Measurements from ENCODE around the gene OPA1.

OPA1 gene

DNA sequence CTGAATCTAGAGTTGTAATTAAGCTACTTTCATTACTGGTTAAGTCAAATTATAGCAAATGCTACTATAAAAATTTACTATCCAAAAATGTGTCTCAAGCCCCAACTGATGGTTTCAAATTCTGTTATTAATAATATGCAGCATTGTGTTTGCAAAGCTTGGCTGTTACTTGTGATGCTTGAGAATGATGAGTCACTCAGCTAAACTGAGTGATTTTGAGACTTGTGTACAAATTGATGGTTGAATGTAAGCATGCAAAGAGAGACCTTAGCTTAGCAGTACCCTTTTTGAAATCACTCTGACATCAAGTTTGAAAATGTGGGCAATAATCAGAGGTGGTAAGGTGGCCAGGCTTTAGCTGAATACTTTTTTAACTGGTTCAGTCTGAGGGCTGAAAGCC is 27.6 kb downstream of the OPA1 start:
- no peaks in the 10 kb centered on the region for H3K9me3 ChIP-seq (ENCODE audit: insufficient read depth, low read depth, low read length)
- H3K36me3 ChIP-seq (ENCODE audit: insufficient read depth, low read length) = peaks cover 66% of the 10 kb centered on the region
- peaks cover 6% of the 10 kb centered on the region for H3K79me2 ChIP-seq (ENCODE audit: insufficient read depth, low read length)
- H2AFZ ChIP-seq (ENCODE audit: low read length) = no peak overlapping the region
- TF ChIP-seq EZH2phosphoT487 (IDR thresholded peaks at IDR 0.05; ENCODE audit: borderline replicate concordance) = no peak
- TF ChIP-seq, protein P1, sequence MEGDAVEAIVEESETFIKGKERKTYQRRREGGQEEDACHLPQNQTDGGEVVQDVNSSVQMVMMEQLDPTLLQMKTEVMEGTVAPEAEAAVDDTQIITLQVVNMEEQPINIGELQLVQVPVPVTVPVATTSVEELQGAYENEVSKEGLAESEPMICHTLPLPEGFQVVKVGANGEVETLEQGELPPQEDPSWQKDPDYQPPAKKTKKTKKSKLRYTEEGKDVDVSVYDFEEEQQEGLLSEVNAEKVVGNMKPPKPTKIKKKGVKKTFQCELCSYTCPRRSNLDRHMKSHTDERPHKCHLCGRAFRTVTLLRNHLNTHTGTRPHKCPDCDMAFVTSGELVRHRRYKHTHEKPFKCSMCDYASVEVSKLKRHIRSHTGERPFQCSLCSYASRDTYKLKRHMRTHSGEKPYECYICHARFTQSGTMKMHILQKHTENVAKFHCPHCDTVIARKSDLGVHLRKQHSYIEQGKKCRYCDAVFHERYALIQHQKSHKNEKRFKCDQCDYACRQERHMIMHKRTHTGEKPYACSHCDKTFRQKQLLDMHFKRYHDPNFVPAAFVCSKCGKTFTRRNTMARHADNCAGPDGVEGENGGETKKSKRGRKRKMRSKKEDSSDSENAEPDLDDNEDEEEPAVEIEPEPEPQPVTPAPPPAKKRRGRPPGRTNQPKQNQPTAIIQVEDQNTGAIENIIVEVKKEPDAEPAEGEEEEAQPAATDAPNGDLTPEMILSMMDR (conservative IDR thresholded peaks at IDR 0.05; ENCODE audit: low read length) = no peak
- H3F3A ChIP-seq (ENCODE audit: low read depth) = no peaks in the 10 kb centered on the region
- H3K4me2 ChIP-seq (ENCODE audit: low read depth, low read length, poor library complexity, severe bottlenecking) = no peak overlapping the region
- no peak overlapping the region for H3K4me3 ChIP-seq (ENCODE audit: low read length, poor library complexity, severe bottlenecking)
- no peaks in the 10 kb centered on the region for H3K4me1 ChIP-seq (ENCODE audit: insufficient read depth, low read length, poor library complexity, severe bottlenecking)
- H3K27me3 ChIP-seq (ENCODE audit: insufficient read depth, low read length, poor library complexity, severe bottlenecking) = no peaks in the 10 kb centered on the region
- no peaks in the 10 kb centered on the region for H3K9me2 ChIP-seq (replicated peaks; ENCODE audit: low read depth, low read length)
- H4K20me1 ChIP-seq (ENCODE audit: insufficient read depth, low read length, poor library complexity, severe bottlenecking) = peaks cover 16% of the 10 kb centered on the region
- no peak overlapping the region for H3K9ac ChIP-seq (ENCODE audit: low read depth, low read length, poor library complexity, severe bottlenecking)

GRCh38 chr3:193621127-193621526 is 28.1 kb downstream of the OPA1 start:
- TF ChIP-seq EZH2phosphoT487 (IDR thresholded peaks at IDR 0.05; ENCODE audit: borderline replicate concordance) = no peak
- no peaks in the 10 kb centered on the region for H3F3A ChIP-seq (ENCODE audit: low read depth)
- H3K9me3 ChIP-seq (ENCODE audit: insufficient read depth, low read depth, low read length) = no peaks in the 10 kb centered on the region
- no peak overlapping the region for H3K4me3 ChIP-seq (ENCODE audit: low read length, poor library complexity, severe bottlenecking)
- H3K4me1 ChIP-seq (ENCODE audit: insufficient read depth, low read length, poor library complexity, severe bottlenecking) = no peaks in the 10 kb centered on the region
- no peaks in the 10 kb centered on the region for H3K27me3 ChIP-seq (ENCODE audit: insufficient read depth, low read length, poor library complexity, severe bottlenecking)
- no peak overlapping the region for H3K9ac ChIP-seq (ENCODE audit: low read depth, low read length, poor library complexity, severe bottlenecking)
- H4K20me1 ChIP-seq (ENCODE audit: insufficient read depth, low read length, poor library complexity, severe bottlenecking) = peaks cover 16% of the 10 kb centered on the region
- no peak overlapping the region for H2AFZ ChIP-seq (ENCODE audit: low read length)
- H3K36me3 ChIP-seq (ENCODE audit: insufficient read depth, low read length) = peaks cover 67% of the 10 kb centered on the region
- peaks cover 3% of the 10 kb centered on the region for H3K79me2 ChIP-seq (ENCODE audit: insufficient read depth, low read length)
- no peak overlapping the region for H3K4me2 ChIP-seq (ENCODE audit: low read depth, low read length, poor library complexity, severe bottlenecking)
- no peaks in the 10 kb centered on the region for H3K9me2 ChIP-seq (replicated peaks; ENCODE audit: low read depth, low read length)

DNA sequence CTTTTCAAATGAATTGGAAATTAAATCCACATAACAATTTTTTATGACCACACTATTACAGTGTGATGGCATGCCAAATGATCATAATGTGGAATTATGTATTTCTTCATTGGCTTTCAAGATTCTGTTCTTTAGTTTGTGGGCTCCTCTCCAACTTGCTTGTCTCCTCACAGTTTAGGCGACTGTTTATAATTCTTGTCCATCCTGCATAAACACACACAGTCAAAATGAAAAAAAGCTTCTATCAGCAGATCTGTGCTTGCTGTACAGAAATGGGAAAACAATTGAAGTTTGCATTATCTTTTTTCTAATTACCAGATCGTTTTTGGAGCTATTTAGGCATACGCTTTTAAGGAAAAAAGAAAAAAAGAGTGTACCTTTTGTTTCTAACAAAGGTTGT is 37.0 kb downstream of the OPA1 start:
- no peaks in the 10 kb centered on the region for H3K9me2 ChIP-seq (replicated peaks; ENCODE audit: low read depth, low read length)
- H3K9me3 ChIP-seq (ENCODE audit: insufficient read depth, low read depth, low read length) = no peaks in the 10 kb centered on the region
- no peaks in the 10 kb centered on the region; the same call in 1 of the 2 replicates for H3F3A ChIP-seq (ENCODE audit: low read depth)
- H2AFZ ChIP-seq (ENCODE audit: low read length) = no peak overlapping the region
- no peak overlapping the region for H3K4me2 ChIP-seq (ENCODE audit: low read depth, low read length, poor library complexity, severe bottlenecking)
- no peaks in the 10 kb centered on the region for H4K20me1 ChIP-seq (ENCODE audit: insufficient read depth, low read length, poor library complexity, severe bottlenecking)
- no peaks in the 10 kb centered on the region for H3K27me3 ChIP-seq (ENCODE audit: insufficient read depth, low read length, poor library complexity, severe bottlenecking)
- no peak overlapping the region for H3K9ac ChIP-seq (ENCODE audit: low read depth, low read length, poor library complexity, severe bottlenecking)
- no peaks in the 10 kb centered on the region for H3K4me1 ChIP-seq (ENCODE audit: insufficient read depth, low read length, poor library complexity, severe bottlenecking)
- no peak overlapping the region for H3K4me3 ChIP-seq (ENCODE audit: low read length, poor library complexity, severe bottlenecking)
- H3K79me2 ChIP-seq (ENCODE audit: insufficient read depth, low read length) = no peaks in the 10 kb centered on the region
- TF ChIP-seq EZH2phosphoT487 (IDR thresholded peaks at IDR 0.05; ENCODE audit: borderline replicate concordance) = no peak
- TF ChIP-seq, protein P1 (conservative IDR thresholded peaks at IDR 0.05; ENCODE audit: low read length) = no peak
- H3K36me3 ChIP-seq (ENCODE audit: insufficient read depth, low read length) = peaks cover 47% of the 10 kb centered on the region

DNA sequence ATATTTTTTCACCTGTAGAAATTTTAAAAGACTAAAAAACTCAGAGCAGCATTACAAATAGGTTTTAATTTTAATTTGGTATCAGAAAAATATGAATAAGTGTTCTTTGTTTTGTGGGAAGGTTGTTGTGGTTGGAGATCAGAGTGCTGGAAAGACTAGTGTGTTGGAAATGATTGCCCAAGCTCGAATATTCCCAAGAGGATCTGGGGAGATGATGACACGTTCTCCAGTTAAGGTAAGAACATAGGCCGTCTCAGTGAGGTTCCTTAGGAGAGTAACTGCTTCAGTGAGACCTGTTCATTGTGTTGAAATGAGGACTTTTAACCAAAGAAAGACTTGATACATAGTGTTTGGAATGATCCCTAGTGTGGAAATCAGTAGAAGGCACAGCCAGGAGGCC is 44.8 kb downstream of the OPA1 start:
- Histone ChIP-seq H3K27me3 (ENCODE audit: insufficient read depth, low read length, poor library complexity, severe bottlenecking) (no peaks in the 10 kb centered on the region), H3K4me1 (ENCODE audit: insufficient read depth, low read length, poor library complexity, severe bottlenecking) (no peaks in the 10 kb centered on the region), H3K79me2 (ENCODE audit: insufficient read depth, low read length) (no peaks in the 10 kb centered on the region), H3K9me2 (replicated peaks; ENCODE audit: low read depth, low read length) (no peaks in the 10 kb centered on the region), H3K4me3 (ENCODE audit: low read length, poor library complexity, severe bottlenecking) (no peak overlapping the region), H3K9ac (ENCODE audit: low read depth, low read length, poor library complexity, severe bottlenecking) (no peak overlapping the region), H3K9me3 (ENCODE audit: insufficient read depth, low read depth, low read length) (no peaks in the 10 kb centered on the region), H3F3A (ENCODE audit: low read depth) (no peaks in the 10 kb centered on the region), H2AFZ (ENCODE audit: low read length) (no peak overlapping the region), H3K4me2 (ENCODE audit: low read depth, low read length, poor library complexity, severe bottlenecking) (no peak overlapping the region), H3K36me3 (ENCODE audit: insufficient read depth, low read length) (peaks cover 63% of the 10 kb centered on the region), H4K20me1 (ENCODE audit: insufficient read depth, low read length, poor library complexity, severe bottlenecking) (no peaks in the 10 kb centered on the region)
- TF ChIP-seq EZH2phosphoT487 (IDR thresholded peaks at IDR 0.05; ENCODE audit: borderline replicate concordance) = no peak
- TF ChIP-seq, protein P1 (conservative IDR thresholded peaks at IDR 0.05; ENCODE audit: low read length) = no peak
